Measurements from ENCODE around the gene ZNF350.
"Not testable (repeated sequence)": the region's sequence is repeated elsewhere in the genome, so short reads cannot be mapped to it uniquely, and the experiment has no call there.

ZNF350 gene

DNA sequence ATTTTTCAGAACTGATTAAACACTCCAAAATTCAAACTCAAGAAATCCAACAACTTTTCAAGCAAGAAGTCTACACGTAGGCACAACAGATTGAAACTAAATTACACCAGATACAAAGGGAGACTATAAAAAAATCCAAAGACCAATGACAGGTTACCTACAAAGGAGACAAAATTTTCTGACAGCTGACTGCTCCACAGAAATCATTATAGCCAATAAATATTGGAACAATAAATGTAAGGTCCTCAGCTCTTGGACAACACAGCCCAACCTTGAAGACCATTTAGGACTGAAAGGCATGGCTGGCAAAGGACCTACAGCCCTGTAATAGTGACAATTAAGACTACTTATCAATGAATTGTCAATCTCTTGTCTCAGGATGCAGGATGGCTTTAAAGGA is 15.9 kb downstream of the ZNF350 start:
- no peak for DNase-seq

DNA sequence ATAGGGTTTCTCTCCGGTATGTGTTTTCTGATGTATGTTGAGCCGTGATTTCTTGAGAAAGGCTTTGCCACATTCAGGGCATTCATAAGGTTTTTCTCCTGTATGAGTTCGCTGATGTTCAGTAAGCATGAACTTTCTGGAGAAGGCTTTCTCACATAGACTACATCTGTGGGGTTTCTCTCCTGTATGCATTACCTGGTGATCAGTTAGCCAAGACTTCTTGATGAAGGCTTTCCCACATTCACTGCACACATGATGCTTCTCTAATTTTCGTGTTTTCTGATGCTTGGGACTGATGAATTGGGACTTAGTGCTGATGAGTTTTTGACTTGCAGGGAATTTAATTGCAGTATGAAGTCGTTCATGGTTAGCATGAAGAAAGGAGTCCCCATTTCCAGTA is 21.1 kb downstream of the ZNF350 start:
- DNase-seq = no peak

GRCh38 chr19:51960621-51961233 is 25.9 kb downstream of the ZNF350 start:
- not testable (repeated sequence) for DNase-seq

DNA sequence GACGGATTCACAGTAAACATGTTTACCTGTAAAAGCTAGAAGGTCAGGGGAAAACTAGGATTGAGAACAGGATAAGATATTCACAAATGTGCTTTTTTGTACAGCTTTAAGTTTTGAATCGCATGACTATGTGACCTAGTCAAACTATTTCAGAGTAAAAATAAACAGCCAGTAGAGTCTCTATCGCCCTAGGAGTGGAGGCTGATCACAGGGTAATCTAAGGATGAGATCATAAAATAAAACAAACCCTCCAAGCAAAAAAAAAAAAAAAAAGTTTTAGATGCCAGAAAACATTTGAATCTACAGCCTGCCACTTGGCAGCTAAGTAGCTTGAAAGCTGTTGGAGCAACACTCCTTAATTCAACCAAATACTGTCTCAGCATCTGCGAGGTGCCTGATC is 26.8 kb downstream of the ZNF350 start:
- DNase-seq = no peak

- not testable (repeated sequence) for DNase-seq
Observed at GRCh38 chr19:51957846-51958245, 28.8 kb downstream of the ZNF350 start.

DNA sequence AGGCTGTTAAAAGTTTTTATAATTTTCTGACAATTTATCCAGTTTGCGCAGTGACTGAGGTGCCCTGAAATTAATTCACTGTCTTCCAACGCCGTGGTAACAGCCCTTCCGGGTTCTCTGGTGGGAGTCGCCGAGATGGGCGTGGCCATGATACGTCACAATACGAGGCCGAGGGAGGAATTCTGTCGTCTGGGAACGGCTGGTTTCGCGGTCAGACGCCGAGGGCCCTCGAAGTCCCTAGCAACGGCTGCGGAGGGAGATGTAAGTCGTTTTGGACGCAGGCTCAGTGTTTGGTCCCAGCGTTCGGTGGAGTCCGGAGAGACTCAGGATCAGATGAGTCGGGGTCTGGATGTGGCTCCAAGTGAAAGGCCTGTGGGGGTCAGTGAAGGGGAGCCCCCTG is 37.7 kb downstream of the ZNF350 start:
- no peak for DNase-seq

DNA sequence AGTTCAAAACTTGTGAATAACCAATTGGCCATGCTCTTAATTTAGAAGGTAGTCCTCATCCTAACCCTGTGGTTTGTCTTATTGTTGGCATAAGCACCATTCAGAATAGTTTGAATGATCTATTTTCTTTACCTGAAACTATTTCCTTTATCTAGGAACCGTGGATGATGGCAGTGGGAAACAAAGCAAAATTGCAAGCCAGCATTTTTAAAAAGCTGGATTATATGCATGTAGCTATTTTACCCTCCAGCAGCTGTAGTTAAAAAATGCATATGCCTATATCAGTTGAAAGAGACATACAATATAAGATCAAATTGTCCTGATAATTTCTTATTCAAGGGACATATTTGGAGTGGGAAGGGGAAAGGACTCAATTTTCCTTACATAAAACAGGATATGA is 40.0 kb downstream of the ZNF350 start:
- no peak for DNase-seq

- DNase-seq = no peak
Observed at GRCh38 chr19:51944798-51945552, 41.7 kb downstream of the ZNF350 start.

DNA sequence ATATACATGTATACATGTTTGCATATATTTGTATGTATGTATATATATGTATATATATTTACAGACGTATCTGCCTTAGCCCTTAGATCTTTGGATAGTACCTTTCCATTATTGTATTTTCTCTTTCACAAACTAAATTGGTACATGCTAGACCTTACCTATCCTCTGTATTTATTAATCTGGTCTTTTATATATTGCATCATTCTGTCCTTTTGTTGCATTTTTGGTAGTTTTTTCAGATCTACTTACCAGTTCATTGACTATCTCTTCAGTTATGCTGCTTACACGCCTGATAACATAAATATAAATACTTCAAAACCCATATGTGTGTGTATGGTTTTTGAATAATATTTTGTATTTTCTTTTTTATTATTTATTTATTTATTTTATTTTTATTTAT is 47.7 kb downstream of the ZNF350 start:
- DNase-seq = no peak

- no peak for DNase-seq
Observed at GRCh38 chr19:51931921-51932320, 54.7 kb downstream of the ZNF350 start.

GRCh38 chr19:51927859-51928258 is 58.8 kb downstream of the ZNF350 start:
- DNase-seq = no peak

- peak; percentile 76 for DNase-seq
Observed at GRCh38 chr19:51926784-51927741, 59.6 kb downstream of the ZNF350 start, which contains the start of gene ZNF613. ZNF613 (plus strand) TSS chr19:51927472; CDS start chr19:51936221, 8,749 bp downstream.

- DNase-seq = no peak
Observed at GRCh38 chr19:51926426-51926783, 60.2 kb downstream of the ZNF350 start.

- DNase-seq = no peak
Observed at GRCh38 chr19:51921949-51922348, 64.7 kb downstream of the ZNF350 start.

DNA sequence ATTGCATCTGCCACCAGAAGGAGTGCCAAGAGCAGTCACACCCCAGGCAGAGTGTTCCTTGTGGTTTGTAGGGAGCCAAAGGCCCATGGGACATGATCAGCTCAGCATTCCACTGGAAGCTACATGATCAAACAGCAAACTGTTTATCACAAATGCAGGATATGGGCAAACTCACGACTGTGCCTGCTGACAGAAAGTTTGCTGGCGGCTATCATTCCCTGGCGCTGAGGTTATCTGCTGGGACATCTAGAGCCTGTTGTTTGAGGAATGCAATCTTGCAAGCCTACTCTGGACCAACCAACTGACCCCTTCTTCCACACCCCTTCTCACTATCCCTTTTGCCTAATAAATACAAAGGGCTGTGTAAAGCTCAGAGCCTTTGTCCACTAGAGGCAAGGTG is 67.0 kb downstream of the ZNF350 start:
- no peak for DNase-seq

DNA sequence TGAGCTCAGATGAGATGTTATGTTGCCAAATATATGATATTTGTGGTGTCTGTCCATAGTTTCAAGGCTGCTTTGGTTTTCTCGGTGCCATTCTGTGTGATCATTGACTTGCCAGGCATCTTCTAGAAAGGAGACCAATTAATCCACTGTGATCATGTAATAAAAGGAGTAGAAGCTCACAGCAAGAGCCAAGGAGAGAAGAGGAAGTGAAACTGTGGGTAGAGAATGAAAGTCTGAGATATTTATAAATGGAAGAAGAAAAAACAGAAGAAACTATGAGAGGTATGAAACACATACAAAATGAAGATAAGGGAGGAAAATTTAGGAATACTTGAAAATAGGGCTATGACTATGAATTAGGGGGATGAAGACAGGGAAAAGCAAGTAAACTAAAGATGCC is 70.5 kb downstream of the ZNF350 start:
- no peak for DNase-seq

DNA sequence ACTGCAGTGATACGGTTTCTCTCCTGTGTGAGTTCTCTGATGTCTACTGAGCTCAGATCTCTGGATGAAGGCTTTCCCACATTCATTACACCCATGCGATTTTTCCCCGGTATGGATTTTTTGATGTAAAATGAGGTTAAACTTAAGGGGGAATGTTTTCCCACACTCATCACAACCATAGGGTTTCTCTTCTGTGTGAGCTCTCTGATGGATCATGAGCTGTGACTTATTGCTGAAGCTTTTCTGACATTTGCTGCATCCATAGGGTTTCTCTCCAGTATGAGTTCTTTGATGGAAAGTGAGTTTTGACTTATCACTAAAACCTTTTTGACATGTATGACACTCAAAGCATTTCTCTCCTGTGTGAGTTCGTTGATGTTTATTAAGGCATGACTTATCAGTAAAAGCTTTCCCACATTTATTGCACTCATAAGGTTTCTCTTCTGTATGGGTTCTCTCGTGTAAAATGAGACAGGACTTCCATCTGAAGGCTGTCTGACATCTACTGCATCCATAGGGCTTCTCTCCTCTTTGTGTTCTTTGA is 71.2 kb downstream of the ZNF350 start:
- DNase-seq = no peak

All from effector CD4-positive, alpha-beta T cell (primary cell).